GM20431 (cell line): ENCODE data around the gene TARS2.

ENCODE experiments used
- in situ Hi-C: fragments of 300-500 bp; cut with MseI, MboI; formaldehyde crosslinking; loops from one replicate; pipeline ENCODE4 v1.15.0; 2020; ENCODE audit warnings: low sequenced_read_pairs; ENCODE audit not compliant: unreplicated experiment

The TARS2 gene, protein sequence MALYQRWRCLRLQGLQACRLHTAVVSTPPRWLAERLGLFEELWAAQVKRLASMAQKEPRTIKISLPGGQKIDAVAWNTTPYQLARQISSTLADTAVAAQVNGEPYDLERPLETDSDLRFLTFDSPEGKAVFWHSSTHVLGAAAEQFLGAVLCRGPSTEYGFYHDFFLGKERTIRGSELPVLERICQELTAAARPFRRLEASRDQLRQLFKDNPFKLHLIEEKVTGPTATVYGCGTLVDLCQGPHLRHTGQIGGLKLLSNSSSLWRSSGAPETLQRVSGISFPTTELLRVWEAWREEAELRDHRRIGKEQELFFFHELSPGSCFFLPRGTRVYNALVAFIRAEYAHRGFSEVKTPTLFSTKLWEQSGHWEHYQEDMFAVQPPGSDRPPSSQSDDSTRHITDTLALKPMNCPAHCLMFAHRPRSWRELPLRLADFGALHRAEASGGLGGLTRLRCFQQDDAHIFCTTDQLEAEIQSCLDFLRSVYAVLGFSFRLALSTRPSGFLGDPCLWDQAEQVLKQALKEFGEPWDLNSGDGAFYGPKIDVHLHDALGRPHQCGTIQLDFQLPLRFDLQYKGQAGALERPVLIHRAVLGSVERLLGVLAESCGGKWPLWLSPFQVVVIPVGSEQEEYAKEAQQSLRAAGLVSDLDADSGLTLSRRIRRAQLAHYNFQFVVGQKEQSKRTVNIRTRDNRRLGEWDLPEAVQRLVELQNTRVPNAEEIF

GRCh38 chr1:150486966-150487762 lies at the start of gene TARS2:
TARS2 (plus strand) TSS chr1:150487419; CDS start chr1:150487451, 32 bp downstream.
- in situ Hi-C loops, result no loop called here

DNA sequence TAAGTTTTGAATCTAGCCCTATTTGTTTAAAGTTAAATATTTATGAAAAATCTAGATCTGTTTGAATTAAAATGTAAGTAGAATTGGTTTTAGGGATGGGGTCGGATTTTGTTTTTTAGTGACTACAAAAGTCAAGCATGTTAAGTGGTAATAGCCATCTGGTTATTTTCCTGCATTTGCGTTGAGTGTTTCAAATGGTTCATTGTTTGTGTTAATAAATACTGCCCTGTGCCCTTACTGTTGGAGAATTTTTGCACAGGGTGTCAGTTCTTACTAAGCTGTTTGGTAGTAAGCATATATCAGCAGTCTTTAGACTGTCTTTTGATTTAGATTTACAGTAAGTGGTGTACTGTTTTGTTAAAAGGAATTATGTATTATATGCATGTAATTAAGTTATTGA lies 46.1 kb upstream of the TARS2 start:
- in situ Hi-C loops, result no loop called here

DNA sequence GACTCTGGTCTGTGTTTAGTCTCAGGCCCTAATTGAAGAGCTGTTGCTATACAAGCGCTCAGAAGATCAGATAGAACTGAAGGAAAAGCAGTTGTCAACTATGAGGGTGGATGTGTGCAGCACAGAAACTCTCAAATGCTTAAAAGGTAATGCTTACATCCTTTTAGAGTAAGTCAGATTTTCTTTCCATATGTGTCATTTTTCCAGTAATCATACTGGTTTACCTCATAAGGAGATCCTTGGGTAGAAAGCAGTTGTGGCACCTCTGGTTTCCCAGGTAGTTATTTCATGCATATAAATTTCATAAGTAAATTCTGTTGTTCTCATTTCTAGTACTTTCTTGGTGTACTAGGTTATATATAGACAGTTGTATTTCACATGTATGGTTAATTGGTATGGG lies 43.0 kb upstream of the TARS2 start:
- in situ Hi-C loops, result no loop called here

DNA sequence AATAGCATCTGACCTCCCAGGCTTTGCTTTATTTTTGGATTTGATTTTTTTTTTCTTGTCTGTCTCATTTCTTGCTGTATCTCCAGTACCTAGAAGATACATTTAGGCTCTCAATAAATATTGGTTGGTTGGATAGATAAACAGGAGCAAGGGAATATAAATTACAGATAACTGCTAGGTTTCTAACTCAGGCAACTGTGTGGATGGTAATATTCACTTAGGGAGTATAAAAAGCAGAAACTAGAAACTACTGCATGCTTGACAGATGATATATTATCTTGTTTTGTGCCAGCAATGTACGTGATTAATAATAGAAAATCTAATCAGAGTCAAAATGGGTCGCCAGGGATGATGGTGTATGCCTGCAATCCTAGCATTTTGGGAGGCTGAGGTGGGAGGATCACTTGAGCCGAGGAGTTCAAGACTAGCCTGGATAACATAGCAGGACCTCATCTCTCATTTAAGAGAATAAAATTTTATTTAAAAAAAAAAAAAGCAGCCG lies 31.0 kb upstream of the TARS2 start:
- in situ Hi-C loops, result no loop called here

- in situ Hi-C loops, result no loop called here
Observed at GRCh38 chr1:150464422-150464826, 22.8 kb upstream of the TARS2 start.

GRCh38 chr1:150466964-150467363 lies 20.3 kb upstream of the TARS2 start:
- in situ Hi-C loops, result no loop called here

- in situ Hi-C loops, result no loop called here
Observed at GRCh38 chr1:150469291-150469690, 17.9 kb upstream of the TARS2 start.

DNA sequence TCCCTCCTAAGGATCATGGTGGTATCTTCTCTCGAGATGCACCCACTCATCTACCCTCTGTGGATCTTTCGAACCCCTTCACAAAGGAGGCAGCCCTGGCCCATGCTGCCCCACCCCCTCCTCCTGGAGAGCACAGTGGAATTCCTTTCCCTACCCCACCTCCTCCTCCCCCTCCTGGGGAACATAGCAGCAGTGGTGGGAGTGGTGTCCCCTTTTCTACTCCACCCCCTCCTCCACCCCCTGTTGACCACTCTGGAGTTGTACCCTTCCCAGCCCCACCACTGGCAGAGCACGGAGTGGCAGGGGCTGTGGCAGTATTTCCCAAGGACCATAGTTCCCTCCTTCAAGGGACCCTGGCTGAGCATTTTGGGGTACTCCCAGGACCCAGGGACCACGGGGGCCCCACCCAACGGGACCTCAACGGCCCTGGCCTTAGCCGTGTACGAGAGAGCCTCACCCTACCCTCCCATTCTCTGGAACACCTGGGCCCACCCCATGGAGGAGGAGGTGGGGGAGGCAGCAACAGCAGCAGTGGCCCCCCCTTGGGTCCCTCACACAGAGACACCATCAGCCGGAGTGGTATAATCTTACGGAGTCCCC lies 14.5 kb upstream of the TARS2 start:
- in situ Hi-C loops, result no loop called here

DNA sequence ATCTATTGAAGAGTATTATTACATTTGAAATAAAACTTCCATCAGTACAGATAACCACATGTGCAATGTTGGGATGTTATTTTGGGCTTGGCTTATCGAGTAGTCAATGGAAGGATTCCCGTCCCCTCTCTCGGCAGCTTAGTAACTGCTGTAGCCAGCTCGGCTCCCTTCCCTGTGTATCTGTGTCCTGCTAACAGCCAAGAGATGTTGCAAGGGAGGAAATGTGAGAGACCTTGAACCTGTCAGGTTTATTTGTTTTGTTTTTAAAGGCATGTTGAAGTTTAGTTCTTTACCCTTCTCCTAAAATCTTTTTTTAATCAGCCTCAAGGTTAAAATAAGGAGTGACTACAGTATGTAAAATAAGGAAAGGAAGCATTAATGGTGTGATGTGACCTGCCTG lies 13.6 kb upstream of the TARS2 start:
- in situ Hi-C loops, result no loop called here

GRCh38 chr1:150474869-150475268 lies 12.3 kb upstream of the TARS2 start:
- in situ Hi-C loops, result no loop called here

GRCh38 chr1:150476754-150477153 lies 10.5 kb upstream of the TARS2 start:
- in situ Hi-C loops, result no loop called here

DNA sequence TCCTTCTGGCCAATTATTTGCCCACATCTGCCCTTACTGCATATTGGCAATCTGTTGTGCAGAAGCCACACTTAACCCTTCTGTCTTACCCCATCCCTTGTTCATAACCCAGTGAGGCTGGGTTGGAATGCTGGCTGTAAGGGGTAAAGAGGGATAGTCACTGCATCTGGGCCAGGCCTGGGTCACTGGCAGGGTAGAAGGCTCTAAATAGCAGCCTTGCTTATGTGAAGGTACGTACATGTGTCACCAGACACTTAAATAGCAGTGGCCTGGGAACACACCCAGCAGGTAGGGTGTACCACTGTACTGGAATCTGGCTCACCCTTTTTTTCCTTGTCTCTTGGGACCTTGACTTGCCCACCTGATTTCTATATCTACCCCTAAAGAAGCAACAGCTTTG lies 9.9 kb upstream of the TARS2 start:
- in situ Hi-C loops, result no loop called here

GRCh38 chr1:150477733-150478132 lies 9.5 kb upstream of the TARS2 start:
- in situ Hi-C loops, result no loop called here

DNA sequence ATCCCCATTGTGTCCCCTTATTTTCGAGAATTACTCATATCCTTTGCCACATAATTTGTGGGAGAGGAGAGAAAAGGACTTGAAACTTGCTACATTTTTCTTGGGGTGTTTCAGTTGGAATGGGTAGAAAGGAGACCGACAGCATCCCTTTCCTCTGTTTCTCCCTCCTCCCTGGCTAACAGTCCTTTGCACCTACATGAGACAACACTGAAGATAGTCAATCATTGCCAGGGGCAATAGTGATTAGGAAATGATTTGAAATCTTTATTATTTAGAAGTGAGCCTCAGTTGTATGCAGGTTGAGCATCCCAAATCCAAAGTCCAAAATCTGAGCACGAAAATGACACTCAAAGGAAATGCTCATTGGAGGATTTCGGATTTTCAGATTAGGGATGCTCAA lies 7.8 kb upstream of the TARS2 start:
- in situ Hi-C loops, result no loop called here

- in situ Hi-C loops, result no loop called here
Observed at GRCh38 chr1:150479927-150480352, 7.3 kb upstream of the TARS2 start.

DNA sequence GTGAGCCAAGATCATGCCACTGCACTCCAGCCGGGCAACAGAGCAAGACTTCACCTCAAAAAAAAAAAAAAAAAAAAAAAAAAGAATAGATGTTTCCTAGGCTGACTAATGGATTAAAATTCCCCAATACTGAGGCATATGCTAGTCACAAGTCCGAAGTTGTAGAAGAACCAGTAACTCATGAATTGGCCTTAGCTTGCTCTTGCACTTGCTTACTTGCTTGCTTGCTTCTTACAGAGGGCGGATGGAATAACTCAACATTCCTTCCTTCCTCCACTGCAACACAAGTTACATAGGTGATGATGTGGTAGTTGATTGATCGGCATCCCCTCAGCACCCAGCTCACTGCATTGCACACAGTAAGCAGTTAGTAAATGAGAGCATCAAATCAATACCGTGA lies 2.8 kb upstream of the TARS2 start:
- in situ Hi-C loops, result no loop called here

GRCh38 chr1:150484861-150485260 lies 2.4 kb upstream of the TARS2 start:
- in situ Hi-C loops, result no loop called here

DNA sequence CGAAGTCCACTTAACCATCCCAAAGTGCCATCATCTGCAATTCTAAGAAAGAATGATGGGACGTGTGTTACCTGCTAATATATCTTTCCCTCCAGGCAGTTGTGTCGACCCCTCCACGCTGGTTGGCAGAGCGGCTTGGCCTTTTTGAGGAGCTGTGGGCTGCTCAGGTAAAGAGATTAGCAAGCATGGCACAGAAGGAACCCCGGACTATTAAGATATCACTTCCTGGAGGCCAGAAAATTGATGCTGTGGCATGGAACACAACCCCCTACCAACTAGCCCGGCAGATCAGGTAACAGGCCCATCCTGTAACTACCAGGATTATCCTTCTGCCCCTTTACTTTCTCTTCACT lies 520 bp downstream of the TARS2 start:
- in situ Hi-C loops, result no loop called here

- in situ Hi-C loops, result no loop called here
Observed at GRCh38 chr1:150493175-150493574, 6.0 kb downstream of the TARS2 start.

DNA sequence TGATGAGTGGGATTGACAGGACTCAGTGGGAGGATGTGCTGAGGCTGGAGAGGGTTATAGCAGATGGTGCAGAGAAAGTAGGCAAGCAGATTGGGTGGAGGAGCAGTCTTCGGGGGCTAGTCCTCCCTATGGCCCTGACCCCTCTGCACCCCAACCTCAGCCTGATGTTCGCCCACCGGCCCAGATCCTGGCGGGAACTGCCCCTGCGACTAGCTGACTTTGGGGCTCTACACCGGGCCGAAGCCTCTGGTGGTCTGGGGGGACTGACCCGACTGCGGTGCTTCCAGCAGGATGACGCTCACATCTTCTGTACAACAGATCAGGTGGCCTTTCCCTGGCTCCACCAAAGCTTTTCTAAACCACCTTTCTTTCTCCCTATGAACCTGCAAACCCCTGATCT lies 11.1 kb downstream of the TARS2 start:
- in situ Hi-C loops, result no loop called here
